KBM-7 (cell line): ENCODE data around the gene PSMG1.

ENCODE experiments used
- DNase-seq: peaks from one replicate; pipeline ENCODE4 v3.0.0-alpha.2; 2015
- in situ Hi-C: fragments of 300-500 bp; cut with MboI; formaldehyde crosslinking; loops from 2 replicates; pipeline ENCODE4 v1.14.3; 2020; ENCODE audit warnings: low sequenced_read_pairs, low pct_unique_long_range_greater_than_20kb, mixed read lengths

PSMG1 gene

GRCh38 chr21:39134288-39134810 is 48.9 kb downstream of the PSMG1 start:
- in situ Hi-C loops, result loop anchor here (25.0 kb wide), 3 partner anchors 397 to 922 kb away; partner anchors contain the start of gene ERG
- DNase-seq, result no peak

- in situ Hi-C loops, result loop anchor here (25.0 kb wide), 3 partner anchors 395 to 920 kb away; partner anchors contain the start of gene ERG
- DNase-seq, result no peak
These were observed 51.0 kb downstream of the PSMG1 start for GRCh38 chr21:39132248-39132647.

DNA sequence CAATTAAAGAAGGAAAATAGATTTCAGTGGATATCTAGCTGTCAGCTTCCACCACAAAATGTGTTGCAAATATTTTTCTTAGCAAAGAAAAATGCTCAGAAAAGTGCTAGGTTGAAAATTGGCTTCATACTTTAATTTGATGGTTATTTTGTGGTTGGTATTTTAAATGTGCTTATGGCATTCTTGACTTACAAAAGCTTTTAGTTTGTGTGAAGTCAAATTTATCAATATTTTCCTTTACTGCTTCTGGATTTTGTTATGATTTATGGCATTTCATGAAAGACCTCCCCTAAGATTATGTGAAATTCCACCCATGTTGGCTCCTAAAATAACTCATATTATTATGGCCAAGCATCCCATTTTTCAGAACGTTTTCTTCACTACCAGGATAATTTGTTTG is 51.5 kb downstream of the PSMG1 start:
- DNase-seq, result no peak
- in situ Hi-C loops, result loop anchor here (25.0 kb wide), 3 partner anchors 394 to 919 kb away; partner anchors contain the start of gene ERG

GRCh38 chr21:39127506-39127905 is 55.7 kb downstream of the PSMG1 start:
- in situ Hi-C loops, result loop anchor here (25.0 kb wide), 3 partner anchors 390 to 915 kb away; partner anchors contain the start of gene ERG
- no peak for DNase-seq

DNA sequence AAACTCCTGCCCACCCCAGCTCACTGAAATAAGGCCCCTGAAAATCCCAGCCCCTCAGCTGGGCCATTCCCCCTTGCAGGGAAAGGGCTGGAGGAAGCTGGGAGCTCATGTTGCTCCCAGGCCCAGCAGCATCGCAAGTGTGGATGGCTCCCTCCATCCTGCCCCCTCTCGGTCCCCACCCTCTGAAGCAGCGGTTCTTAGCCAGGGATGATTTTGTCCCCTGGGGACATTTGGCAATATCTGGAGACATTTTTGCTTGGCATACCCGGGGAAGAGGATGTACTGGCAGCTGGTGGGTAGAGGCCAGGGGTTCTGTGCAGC is 56.8 kb downstream of the PSMG1 start:
- no peak for DNase-seq
- in situ Hi-C loops, result loop anchor here (25.0 kb wide), 3 partner anchors 389 to 914 kb away; partner anchors contain the start of gene ERG

DNA sequence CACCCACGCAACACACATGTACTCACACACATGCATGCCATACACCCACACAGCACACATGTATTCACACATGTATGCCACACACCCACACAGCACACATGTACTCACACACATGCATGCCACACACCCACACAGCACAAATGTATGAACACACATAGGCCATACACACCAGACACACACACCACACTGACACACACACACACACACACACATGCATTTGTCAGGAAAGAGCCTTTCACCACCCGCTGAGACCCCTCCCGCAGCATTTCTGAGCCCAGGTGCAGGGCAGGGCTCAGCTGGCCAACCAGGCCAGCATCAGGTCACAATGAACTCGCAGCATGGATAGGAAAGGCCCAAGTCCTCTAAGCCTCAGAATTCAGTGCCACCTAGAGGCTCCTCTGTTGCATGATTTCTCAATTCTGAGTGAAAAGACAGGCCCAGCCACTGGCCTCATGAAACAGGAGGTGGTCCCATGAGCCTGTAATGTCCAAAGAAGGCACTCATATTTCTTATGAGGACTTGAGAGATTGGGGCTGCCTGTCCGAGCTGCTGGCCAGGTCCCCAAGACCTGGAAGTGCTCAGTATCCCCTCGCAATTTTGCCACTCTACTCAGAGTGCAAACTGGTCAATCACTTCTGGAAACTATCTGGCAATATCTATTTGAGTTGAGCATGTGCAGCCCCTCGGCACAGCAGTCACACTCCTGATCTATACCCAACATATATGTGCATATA is 57.3 kb downstream of the PSMG1 start:
- peak; percentile 75 for DNase-seq
- in situ Hi-C loops, result loop anchor here (25.0 kb wide), 3 partner anchors 389 to 914 kb away; partner anchors contain the start of gene ERG
